WTC11 (cell line): ENCODE measurements around the gene DHX29. TPM values are rescaled to one million over a fixed set of nuclear protein-coding genes. Genes with fewer than 3 reads are reported as not detected.

Experiments
- ATAC-seq: fragments of 200-7000 bp; cut with Tn5 transposase; 2 replicates; pipeline ENCODE4 v1.10.0; 2021; ENCODE audit warnings: mild to moderate bottlenecking, moderate library complexity
- CTCF ChIA-PET: fragments of 300-600 bp; sonication (Branson Sonifier 250); formaldehyde crosslinking; loops from one replicate; lab custom pipeline; 2021; ENCODE audit warnings: antibody characterized with exemption; lab: Charles Lee
- POLR2A ChIA-PET: fragments of 350-600 bp; sonication (Branson Sonifier 250); formaldehyde crosslinking; loops from one replicate; lab custom pipeline; 2021; ENCODE audit warnings: antibody characterized with exemption; lab: Charles Lee
- DNase-seq: peaks from one replicate; pipeline ENCODE4 v3.0.0; 2021; ENCODE audit warnings: low spot score
- H3K27ac Mint-ChIP-seq: 2 replicates; pipeline ENCODE4 v1.8.0; 2021; ENCODE audit warnings: mixed read lengths
- H3K27me3 Mint-ChIP-seq: 2 replicates; pipeline ENCODE4 v1.8.0; 2021; ENCODE audit warnings: low read depth, mild to moderate bottlenecking, moderate library complexity, mixed read lengths
- H3K36me3 Mint-ChIP-seq: 2 replicates; pipeline ENCODE4 v1.8.0; 2021; ENCODE audit warnings: mixed read lengths
- H3K4me1 Mint-ChIP-seq: 2 replicates; pipeline ENCODE4 v1.8.0; 2022; ENCODE audit warnings: mixed read lengths
- H3K4me3 Mint-ChIP-seq: 2 replicates; pipeline ENCODE4 v1.8.0; 2021; ENCODE audit warnings: mild to moderate bottlenecking, moderate library complexity, mixed read lengths
- H3K9me3 Mint-ChIP-seq: 2 replicates; pipeline ENCODE4 v1.8.0; 2021; ENCODE audit warnings: mixed read lengths
- ATF1 ChIP-seq: sonication (generic); formaldehyde crosslinking; IDR thresholded peaks from 2 replicates; pipeline ENCODE4 v1.8.1; 2023; ENCODE audit warnings: mild to moderate bottlenecking, moderate library complexity, missing genetic modification reagents
- E2F4 ChIP-seq: sonication (generic); formaldehyde crosslinking; IDR thresholded peaks from 2 replicates; pipeline ENCODE4 v1.8.1; 2022; ENCODE audit warnings: low read depth, mild to moderate bottlenecking, moderate library complexity, missing genetic modification reagents, borderline replicate concordance
- E2F5 ChIP-seq: sonication (generic); formaldehyde crosslinking; IDR thresholded peaks from 2 replicates; pipeline ENCODE4 v1.8.1; 2022; ENCODE audit warnings: mild to moderate bottlenecking, moderate library complexity, missing genetic modification reagents
- EMX1 ChIP-seq: fragments of 250-450 bp; sonication (Bioruptor Pico); IDR thresholded peaks from 2 replicates; pipeline ENCODE4 v1.8.0; 2021; ENCODE audit warnings: mild to moderate bottlenecking
- ERG ChIP-seq: fragments of 250-450 bp; sonication (Bioruptor Pico); IDR thresholded peaks from 2 replicates; pipeline ENCODE4 v1.8.0; 2021; ENCODE audit warnings: mild to moderate bottlenecking
- ETV6 ChIP-seq: sonication (generic); formaldehyde crosslinking; IDR thresholded peaks from 2 replicates; pipeline ENCODE4 v1.8.1; 2022; ENCODE audit warnings: mild to moderate bottlenecking, missing genetic modification reagents
- GABPB1 ChIP-seq: sonication (generic); formaldehyde crosslinking; IDR thresholded peaks from 2 replicates; pipeline ENCODE4 v1.8.1; 2023; ENCODE audit warnings: mild to moderate bottlenecking, missing genetic modification reagents
- GRHL2 ChIP-seq: fragments of 250-450 bp; sonication (Bioruptor Pico); IDR thresholded peaks from 2 replicates; pipeline ENCODE4 v1.8.0; 2022; ENCODE audit warnings: mild to moderate bottlenecking, moderate library complexity; ENCODE audit not compliant: insufficient replicate concordance, severe bottlenecking
- HMGA2 ChIP-seq: fragments of 250-450 bp; sonication (Bioruptor Pico); IDR thresholded peaks from 2 replicates; pipeline ENCODE4 v1.4.0; 2021; ENCODE audit warnings: mild to moderate bottlenecking, moderate library complexity
- NFATC4 ChIP-seq: fragments of 250-450 bp; sonication (Bioruptor Pico); IDR thresholded peaks from 2 replicates; pipeline ENCODE4 v1.9.0; 2021; ENCODE audit warnings: mild to moderate bottlenecking
- NR1H2 ChIP-seq: sonication (generic); formaldehyde crosslinking; IDR thresholded peaks from 2 replicates; pipeline ENCODE4 v1.9.0; 2021; ENCODE audit warnings: mild to moderate bottlenecking, moderate library complexity, missing genetic modification reagents
- PRDM15 ChIP-seq: sonication (generic); formaldehyde crosslinking; IDR thresholded peaks from 2 replicates; pipeline ENCODE4 v1.8.0; 2022; ENCODE audit warnings: missing genetic modification reagents
- PRRX2 ChIP-seq: fragments of 250-450 bp; sonication (Bioruptor Pico); IDR thresholded peaks from 2 replicates; pipeline ENCODE4 v1.8.0; 2021; ENCODE audit warnings: mild to moderate bottlenecking
- SMAD4 ChIP-seq: sonication (generic); formaldehyde crosslinking; IDR thresholded peaks from 2 replicates; pipeline ENCODE4 v1.8.0; 2022; ENCODE audit warnings: mild to moderate bottlenecking, missing genetic modification reagents
- TEAD4 ChIP-seq: sonication (generic); formaldehyde crosslinking; IDR thresholded peaks from 2 replicates; pipeline ENCODE4 v1.8.0; 2022; ENCODE audit warnings: mild to moderate bottlenecking, missing genetic modification reagents
- ZMAT4 ChIP-seq: fragments of 250-450 bp; sonication (Bioruptor Pico); IDR thresholded peaks from 2 replicates; pipeline ENCODE4 v1.9.0; 2021; ENCODE audit warnings: mild to moderate bottlenecking
- ZNF121 ChIP-seq: sonication (generic); formaldehyde crosslinking; IDR thresholded peaks from 2 replicates; pipeline ENCODE4 v1.8.0; 2023; ENCODE audit warnings: missing genetic modification reagents
- ZNF263 ChIP-seq: sonication (generic); formaldehyde crosslinking; IDR thresholded peaks from 2 replicates; pipeline ENCODE4 v1.8.1; 2022; ENCODE audit warnings: low read depth, mild to moderate bottlenecking, moderate library complexity, missing genetic modification reagents
- ZNF281 ChIP-seq: sonication (generic); formaldehyde crosslinking; IDR thresholded peaks from 2 replicates; pipeline ENCODE4 v1.8.0; 2023; ENCODE audit warnings: mild to moderate bottlenecking, missing genetic modification reagents
- ZNF512 ChIP-seq: sonication (generic); formaldehyde crosslinking; IDR thresholded peaks from 2 replicates; pipeline ENCODE4 v1.8.1; 2022; ENCODE audit warnings: missing genetic modification reagents, borderline replicate concordance
- total RNA-seq: library from RNA; stranded (reverse); gene quantifications from 3 replicates; pipeline ENCODE4 v1.2.3, GENCODE V29; 2021

The DHX29 gene
- total RNA-seq, 1 experiment from 2014 or later = 29.7 TPM

- Mint-ChIP-seq H3K27ac (no peak overlapping the region), H3K27me3 (peaks cover 95% of the 10 kb centered on the region), H3K9me3 (no peaks in the 10 kb centered on the region), H3K4me3 (peak overlapping the region; percentile 55), H3K4me1 (peaks cover 53% of the 10 kb centered on the region), H3K36me3 (no peaks in the 10 kb centered on the region)
- no peak for ATAC-seq
- DNase-seq = no peak
- ChIA-PET POLR2A (no interaction called here), CTCF (interaction anchor here (1.2 to 2.6 kb wide), 3 partner anchors 35 to 50 kb away, joined by 3 to 11 read pairs (median 6); no protein-coding TSS in a partner anchor)
- no peak for TF ChIP-seq ETV6 (CRISPR knock-in tag)
Measured at GRCh38 chr5:55222092-55222984, 85.2 kb downstream of the DHX29 start.

- CTCF ChIA-PET = interaction anchor here (0.7 to 2.6 kb wide), 10 partner anchors 8 to 314 kb away, joined by 3 to 35 read pairs (median 6); partner anchors contain the start of genes CCNO, CDC20B and GPX8
- DNase-seq (peak; percentile 73), ATAC-seq (peak; percentile 85)
- Mint-ChIP-seq H3K4me3 (peak overlapping the region; percentile 88), H3K4me1 (peaks cover 51% of the 10 kb centered on the region), H3K27ac (no peak overlapping the region), H3K36me3 (no peaks in the 10 kb centered on the region), H3K9me3 (no peaks in the 10 kb centered on the region), H3K27me3 (peaks cover 79% of the 10 kb centered on the region)
- POLR2A ChIA-PET = interaction anchor here (1.0 to 1.1 kb wide), 2 partner anchors 11 to 41 kb away, joined by 3 read pairs; no protein-coding TSS in a partner anchor
- TF ChIP-seq E2F4 (CRISPR knock-in tag) (no peak), ZNF512 (CRISPR knock-in tag) (no peak), GABPB1 (CRISPR knock-in tag) (no peak), NR1H2 (CRISPR knock-in tag) (no peak), EMX1 (CRISPR knock-in tag) (no peak), PRDM15 (no peak), E2F5 (CRISPR knock-in tag) (no peak; the same call in 1 of the 2 replicates), GRHL2 (CRISPR knock-in tag) (no peak), ZNF263 (no peak), ATF1 (CRISPR knock-in tag) (no peak), HMGA2 (no peak), ERG (CRISPR knock-in tag) (no peak), ZNF281 (CRISPR knock-in tag) (peak; percentile 39; the same call in 1 of the 2 replicates), ZNF121 (CRISPR knock-in tag) (no peak), TEAD4 (no peak), ZMAT4 (CRISPR knock-in tag) (no peak), PRRX2 (CRISPR knock-in tag) (no peak), NFATC4 (CRISPR knock-in tag) (no peak), SMAD4 (CRISPR knock-in tag) (no peak)
Measured at GRCh38 chr5:55220433-55221185, 86.9 kb downstream of the DHX29 start.
